NCI-H82 treated with DMSO at 0.1 percent for 48 hours (cell line): ENCODE results near the gene MBOAT1.
A peak's percentile ranks its signal among the peaks of the same experiment; 100 is the strongest.
"Not testable (repeated sequence)": the region's sequence is repeated elsewhere in the genome, so short reads cannot be mapped to it uniquely, and the experiment has no call there.

Experiments
- DNase-seq: peaks from one replicate; lab custom pipeline; 2025; ENCODE audit not compliant: unreplicated experiment; lab: John Stamatoyannopoulos, UW

Gene MBOAT1

GRCh38 chr6:20212392-20213111 is at the start of gene MBOAT1:
Gene MBOAT1, minus strand, starts transcription at chr6:20212469. Its CDS starts 235 bp downstream, at chr6:20212234.
- DNase-seq: peak; percentile 56

- DNase-seq: no peak
Measured at GRCh38 chr6:20261685-20262084, 49.4 kb upstream of the MBOAT1 start.

- no peak for DNase-seq
Measured at GRCh38 chr6:20260360-20260759, 48.1 kb upstream of the MBOAT1 start.

GRCh38 chr6:20259316-20260049 is 47.2 kb upstream of the MBOAT1 start:
- no peak for DNase-seq

- DNase-seq: no peak
Measured at GRCh38 chr6:20255428-20255827, 43.2 kb upstream of the MBOAT1 start.

GRCh38 chr6:20254295-20254694 is 42.0 kb upstream of the MBOAT1 start:
- DNase-seq: no peak

- no peak for DNase-seq
Measured at GRCh38 chr6:20253021-20253420, 40.8 kb upstream of the MBOAT1 start.

GRCh38 chr6:20252311-20252710 is 40.0 kb upstream of the MBOAT1 start:
- DNase-seq: no peak

- DNase-seq: no peak
Measured at GRCh38 chr6:20251525-20251924, 39.3 kb upstream of the MBOAT1 start.

GRCh38 chr6:20246125-20246524 is 33.9 kb upstream of the MBOAT1 start:
- DNase-seq: no peak

- not testable (repeated sequence) for DNase-seq
Measured at GRCh38 chr6:20244807-20245681, 32.8 kb upstream of the MBOAT1 start.

- no peak for DNase-seq
Measured at GRCh38 chr6:20243288-20243687, 31.0 kb upstream of the MBOAT1 start.

- no peak for DNase-seq
Measured at GRCh38 chr6:20242397-20242796, 30.1 kb upstream of the MBOAT1 start.

- DNase-seq: no peak
Measured at GRCh38 chr6:20241102-20241501, 28.8 kb upstream of the MBOAT1 start.

- no peak for DNase-seq
Measured at GRCh38 chr6:20238688-20239587, 26.7 kb upstream of the MBOAT1 start.

GRCh38 chr6:20237677-20238460 is 25.6 kb upstream of the MBOAT1 start:
- no peak for DNase-seq

- DNase-seq: no peak
Measured at GRCh38 chr6:20236909-20237600, 24.8 kb upstream of the MBOAT1 start.

- no peak for DNase-seq
Measured at GRCh38 chr6:20236344-20236743, 24.1 kb upstream of the MBOAT1 start.

- DNase-seq: no peak
Measured at GRCh38 chr6:20235041-20235440, 22.8 kb upstream of the MBOAT1 start.
